ENCODE data around the gene PCSK5.

DNA sequence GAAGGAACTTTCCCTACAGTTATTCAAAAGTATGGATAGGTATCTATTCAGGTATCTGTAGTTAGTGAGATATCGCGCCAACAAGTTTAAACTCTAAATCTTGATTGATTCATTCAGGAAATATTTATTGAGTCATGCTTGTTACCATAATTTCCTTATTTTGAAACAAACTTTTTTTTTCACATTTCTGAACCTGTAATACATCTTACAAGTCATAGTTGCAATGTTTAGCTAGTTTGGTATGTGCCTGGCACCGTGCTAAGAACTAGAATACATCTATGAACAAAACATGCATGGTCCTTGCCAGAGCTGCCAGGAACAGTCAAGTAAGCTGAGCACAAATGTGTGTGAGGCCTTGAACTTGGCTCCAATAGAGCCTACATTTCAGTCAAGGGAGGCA is 226.4 kb downstream of the PCSK5 start:
- no peak for TF ChIP-seq POLR2A (IDR thresholded peaks at IDR 0.05)
- TF ChIP-seq, protein P1, sequence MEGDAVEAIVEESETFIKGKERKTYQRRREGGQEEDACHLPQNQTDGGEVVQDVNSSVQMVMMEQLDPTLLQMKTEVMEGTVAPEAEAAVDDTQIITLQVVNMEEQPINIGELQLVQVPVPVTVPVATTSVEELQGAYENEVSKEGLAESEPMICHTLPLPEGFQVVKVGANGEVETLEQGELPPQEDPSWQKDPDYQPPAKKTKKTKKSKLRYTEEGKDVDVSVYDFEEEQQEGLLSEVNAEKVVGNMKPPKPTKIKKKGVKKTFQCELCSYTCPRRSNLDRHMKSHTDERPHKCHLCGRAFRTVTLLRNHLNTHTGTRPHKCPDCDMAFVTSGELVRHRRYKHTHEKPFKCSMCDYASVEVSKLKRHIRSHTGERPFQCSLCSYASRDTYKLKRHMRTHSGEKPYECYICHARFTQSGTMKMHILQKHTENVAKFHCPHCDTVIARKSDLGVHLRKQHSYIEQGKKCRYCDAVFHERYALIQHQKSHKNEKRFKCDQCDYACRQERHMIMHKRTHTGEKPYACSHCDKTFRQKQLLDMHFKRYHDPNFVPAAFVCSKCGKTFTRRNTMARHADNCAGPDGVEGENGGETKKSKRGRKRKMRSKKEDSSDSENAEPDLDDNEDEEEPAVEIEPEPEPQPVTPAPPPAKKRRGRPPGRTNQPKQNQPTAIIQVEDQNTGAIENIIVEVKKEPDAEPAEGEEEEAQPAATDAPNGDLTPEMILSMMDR (IDR thresholded peaks at IDR 0.05), result no peak
